ENCODE data around the gene ITGBL1.
A peak's percentile ranks its signal among the peaks of the same experiment; 100 is the strongest.

The ITGBL1 gene

GRCh38 chr13:101576455-101576854 lies 124.0 kb downstream of the ITGBL1 start:
- in situ Hi-C loops (cut with HindIII; ENCODE audit: low sequenced_read_pairs), result no loop called here
- TF ChIP-seq CTCF (IDR thresholded peaks at IDR 0.05; ENCODE audit: low read depth, low read length), result no peak
- H3K4me3 ChIP-seq (ENCODE audit: low read depth, low read length), result no peak overlapping the region
- peak; percentile 31 for DNase-seq (ENCODE audit: low read depth, low spot score)

GRCh38 chr13:101576977-101577376 lies 124.5 kb downstream of the ITGBL1 start:
- in situ Hi-C loops (cut with HindIII; ENCODE audit: low sequenced_read_pairs), result no loop called here
- no peak for DNase-seq (ENCODE audit: low read depth, low spot score)
- no peak for TF ChIP-seq CTCF (IDR thresholded peaks at IDR 0.05; ENCODE audit: low read depth, low read length)
- H3K4me3 ChIP-seq (ENCODE audit: low read depth, low read length), result no peak overlapping the region

- in situ Hi-C loops (cut with HindIII; ENCODE audit: low sequenced_read_pairs), result no loop called here
- no peak for TF ChIP-seq CTCF (IDR thresholded peaks at IDR 0.05; ENCODE audit: low read depth, low read length)
- DNase-seq (ENCODE audit: low read depth, low spot score), result peak; percentile 71
- H3K4me3 ChIP-seq (ENCODE audit: low read depth, low read length), result no peak overlapping the region
These were observed 126.9 kb downstream of the ITGBL1 start for GRCh38 chr13:101579281-101579802.

GRCh38 chr13:101584331-101584730 lies 131.9 kb downstream of the ITGBL1 start:
- no peak for DNase-seq (ENCODE audit: low read depth, low spot score)
- in situ Hi-C loops (cut with HindIII; ENCODE audit: low sequenced_read_pairs), result no loop called here
- TF ChIP-seq CTCF (IDR thresholded peaks at IDR 0.05; ENCODE audit: low read depth, low read length), result no peak
- H3K4me3 ChIP-seq (ENCODE audit: low read depth, low read length), result no peak overlapping the region

GRCh38 chr13:101590479-101590878 lies 138.0 kb downstream of the ITGBL1 start:
- no peak for TF ChIP-seq CTCF (IDR thresholded peaks at IDR 0.05; ENCODE audit: low read depth, low read length)
- no peak overlapping the region for H3K4me3 ChIP-seq (ENCODE audit: low read depth, low read length)
- no peak for DNase-seq (ENCODE audit: low read depth, low spot score)
- in situ Hi-C loops (cut with HindIII; ENCODE audit: low sequenced_read_pairs), result no loop called here

- in situ Hi-C loops (cut with HindIII; ENCODE audit: low sequenced_read_pairs), result no loop called here
- TF ChIP-seq CTCF (IDR thresholded peaks at IDR 0.05; ENCODE audit: low read depth, low read length), result no peak
- no peak overlapping the region for H3K4me3 ChIP-seq (ENCODE audit: low read depth, low read length)
- no peak for DNase-seq (ENCODE audit: low read depth, low spot score)
These were observed 142.5 kb downstream of the ITGBL1 start for GRCh38 chr13:101594936-101595335.

GRCh38 chr13:101596803-101597202 lies 144.3 kb downstream of the ITGBL1 start:
- no peak for TF ChIP-seq CTCF (IDR thresholded peaks at IDR 0.05; ENCODE audit: low read depth, low read length)
- no peak overlapping the region for H3K4me3 ChIP-seq (ENCODE audit: low read depth, low read length)
- DNase-seq (ENCODE audit: low read depth, low spot score), result no peak
- in situ Hi-C loops (cut with HindIII; ENCODE audit: low sequenced_read_pairs), result no loop called here

All from astrocyte of the spinal cord (primary cell).